Suprapubic skin (tissue), 4 donors: ENCODE data around the gene AFP. TPM values are rescaled to one million over a fixed set of nuclear protein-coding genes. Genes with fewer than 3 reads are reported as not detected.

Source experiments
- DNase-seq, 2 donors: peaks; one replicate each; pipeline ENCODE4 v3.0.0-alpha.2; 2019; ENCODE audit warnings: low spot score in 2 of 2
- H3K27ac ChIP-seq: fragments of 200-600 bp; sonication (generic); one replicate; pipeline ENCODE4 v1.5.1; 2019
- H3K27me3 ChIP-seq: fragments of 200-600 bp; sonication (generic); one replicate; pipeline ENCODE4 v1.5.1; 2019
- H3K36me3 ChIP-seq: fragments of 200-600 bp; sonication (generic); one replicate; pipeline ENCODE4 v1.5.1; 2019
- H3K4me1 ChIP-seq: fragments of 200-600 bp; sonication (generic); one replicate; pipeline ENCODE4 v1.5.1; 2019
- H3K4me3 ChIP-seq: fragments of 200-600 bp; sonication (generic); one replicate; pipeline ENCODE4 v1.5.1; 2019; ENCODE audit warnings: mild to moderate bottlenecking
- H3K9me3 ChIP-seq: fragments of 200-600 bp; sonication (generic); one replicate; pipeline ENCODE4 v1.5.1; 2019
- CTCF ChIP-seq, 2 donors: fragments of 200-600 bp in 1 of 2; fragments of 450-650 bp in 1 of 2; sonication (generic) in 1 of 2; IDR thresholded peaks; one replicate each; pipeline ENCODE4 v1.5.1; 2016 to 2019; ENCODE audit warnings: antibody characterized with exemption in 2 of 2, mild to moderate bottlenecking in 1 of 2, moderate library complexity in 1 of 2
- EP300 ChIP-seq: sonication (generic); formaldehyde crosslinking; IDR thresholded peaks from one replicate; pipeline ENCODE4 v1.6.1; 2017; ENCODE audit warnings: antibody characterized with exemption
- POLR2A ChIP-seq, 2 donors: fragments of 450-650 bp; IDR thresholded peaks; one replicate each; pipeline ENCODE4 v1.6.1; 2017; ENCODE audit warnings: antibody characterized with exemption in 2 of 2, mild to moderate bottlenecking in 2 of 2, moderate library complexity in 2 of 2
- POLR2AphosphoS5 ChIP-seq, 3 donors: sonication (generic); formaldehyde crosslinking; IDR thresholded peaks; one replicate each; pipeline ENCODE4 v1.6.1; 2017; ENCODE audit warnings: antibody characterized with exemption in 3 of 3
- WGBS: methylation state at CpG from one replicate; pipeline ENCODE4 v1.1.5; 2018; 5-methylcytosine and 5-hydroxymethylcytosine counted together
- total RNA-seq, 4 donors: library from RNA; depleted of rRNA; stranded (reverse); fragments of >200 nt; gene quantifications; one replicate each; pipeline ENCODE4 v1.1.0, GENCODE V29; 2016

The AFP gene
- total RNA-seq, 4 donors from 2014 or later: not detected

DNA sequence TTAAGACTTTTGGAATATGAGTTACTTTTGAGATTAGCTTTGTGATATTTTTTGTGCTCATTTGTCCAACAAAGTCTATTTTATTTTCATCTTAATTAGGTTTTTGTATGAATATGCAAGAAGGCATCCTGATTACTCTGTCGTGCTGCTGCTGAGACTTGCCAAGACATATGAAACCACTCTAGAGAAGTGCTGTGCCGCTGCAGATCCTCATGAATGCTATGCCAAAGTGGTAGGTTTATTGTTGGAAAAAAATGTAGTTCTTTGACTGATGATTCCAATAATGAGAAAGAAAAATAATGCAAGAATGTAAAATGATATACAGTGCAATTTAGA is 21.1 kb upstream of the AFP start:
- Histone ChIP-seq H3K36me3 (no peaks in the 10 kb centered on the region), H3K4me1 (no peaks in the 10 kb centered on the region), H3K9me3 (no peaks in the 10 kb centered on the region), H3K4me3 (no peak overlapping the region), H3K27ac (no peak overlapping the region), H3K27me3 (no peaks in the 10 kb centered on the region)
- no peak for DNase-seq
- 35% methylated on average over 2 of the region's 2 CpGs for WGBS
- TF ChIP-seq POLR2AphosphoS5 (IDR thresholded peaks at IDR 0.05): no peak
- no peak for TF ChIP-seq EP300
- TF ChIP-seq CTCF (IDR thresholded peaks at IDR 0.05): no peak
- no peak for TF ChIP-seq POLR2A (IDR thresholded peaks at IDR 0.05)

GRCh38 chr4:73415807-73416238 is 20.2 kb upstream of the AFP start:
- WGBS: 81% methylated on average over 2 of the region's 2 CpGs

DNA sequence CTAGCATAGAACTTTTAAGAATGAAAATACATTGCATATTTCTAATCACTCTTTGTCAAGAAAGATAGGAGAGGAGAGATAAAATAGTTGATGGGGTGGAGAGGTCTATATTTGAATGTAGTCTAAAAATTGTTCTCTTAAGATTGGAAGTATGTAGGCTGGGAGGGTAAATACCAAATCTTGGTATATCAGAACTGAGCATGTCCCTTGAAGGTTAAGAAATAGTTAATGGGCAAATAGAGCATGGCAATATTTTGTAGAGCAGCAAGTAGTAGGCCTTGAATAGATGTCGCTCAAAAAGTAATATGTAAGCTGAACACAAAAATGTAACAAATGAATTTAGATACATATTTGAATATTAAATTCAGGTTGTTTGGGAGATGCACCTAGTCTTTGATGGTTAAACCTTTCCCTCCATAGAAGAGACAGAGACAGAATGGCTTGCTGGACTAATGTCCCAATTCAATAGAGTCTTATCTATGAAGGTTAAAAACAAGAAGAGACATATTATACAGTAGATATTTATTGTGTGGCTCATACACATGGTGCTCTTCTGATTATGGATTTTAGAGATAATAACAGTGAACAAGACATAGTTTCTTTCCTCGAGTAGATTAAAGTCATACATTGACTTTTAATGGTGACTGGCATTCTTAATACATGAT is 19.5 kb upstream of the AFP start:
- Histone ChIP-seq H3K27ac (no peak overlapping the region), H3K4me3 (no peak overlapping the region), H3K27me3 (no peaks in the 10 kb centered on the region), H3K9me3 (no peaks in the 10 kb centered on the region), H3K36me3 (no peaks in the 10 kb centered on the region), H3K4me1 (no peaks in the 10 kb centered on the region)
- TF ChIP-seq EP300: no peak
- WGBS: 83% methylated on average over 2 of the region's 2 CpGs
- no peak for DNase-seq

More at GRCh38 chr4:73415807-73416238, 20.2 kb upstream of the AFP start:
- Histone ChIP-seq H3K27ac (no peak overlapping the region), H3K36me3 (no peaks in the 10 kb centered on the region), H3K27me3 (no peaks in the 10 kb centered on the region), H3K9me3 (no peaks in the 10 kb centered on the region), H3K4me1 (no peaks in the 10 kb centered on the region), H3K4me3 (no peak overlapping the region)
- DNase-seq: no peak
- TF ChIP-seq CTCF (IDR thresholded peaks at IDR 0.05) (no peak), POLR2A (IDR thresholded peaks at IDR 0.05) (no peak), POLR2AphosphoS5 (IDR thresholded peaks at IDR 0.05) (no peak), EP300 (no peak)

- Histone ChIP-seq H3K4me1 (no peaks in the 10 kb centered on the region), H3K9me3 (no peaks in the 10 kb centered on the region), H3K27ac (no peak overlapping the region), H3K4me3 (no peak overlapping the region), H3K27me3 (no peaks in the 10 kb centered on the region), H3K36me3 (no peaks in the 10 kb centered on the region)
- 88% methylated on average over 2 of the region's 2 CpGs for WGBS
- TF ChIP-seq POLR2A (IDR thresholded peaks at IDR 0.05) (no peak), POLR2AphosphoS5 (IDR thresholded peaks at IDR 0.05) (no peak), CTCF (IDR thresholded peaks at IDR 0.05) (no peak)
- no peak for DNase-seq
Measured at GRCh38 chr4:73417342-73417741, 18.7 kb upstream of the AFP start.

DNA sequence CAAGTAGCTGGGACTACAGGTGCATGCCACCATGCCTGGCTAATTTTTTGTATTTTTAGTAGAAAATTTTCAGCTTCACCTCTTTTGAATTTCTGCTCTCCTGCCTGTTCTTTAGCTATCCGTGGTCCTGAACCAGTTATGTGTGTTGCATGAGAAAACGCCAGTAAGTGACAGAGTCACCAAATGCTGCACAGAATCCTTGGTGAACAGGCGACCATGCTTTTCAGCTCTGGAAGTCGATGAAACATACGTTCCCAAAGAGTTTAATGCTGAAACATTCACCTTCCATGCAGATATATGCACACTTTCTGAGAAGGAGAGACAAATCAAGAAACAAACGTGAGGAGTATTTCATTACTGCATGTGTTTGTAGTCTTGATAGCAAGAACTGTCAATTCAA is 18.0 kb upstream of the AFP start:
- H3K36me3 ChIP-seq: no peaks in the 10 kb centered on the region
- no peaks in the 10 kb centered on the region for H3K9me3 ChIP-seq
- no peaks in the 10 kb centered on the region for H3K4me1 ChIP-seq
- WGBS: 90% methylated on average over 6 of the region's 6 CpGs
- TF ChIP-seq POLR2AphosphoS5 (IDR thresholded peaks at IDR 0.05) (no peak), POLR2A (IDR thresholded peaks at IDR 0.05) (no peak), EP300 (no peak), CTCF (IDR thresholded peaks at IDR 0.05) (no peak)
- H3K27me3 ChIP-seq: no peaks in the 10 kb centered on the region
- no peak for DNase-seq
- no peak overlapping the region for H3K27ac ChIP-seq
- no peak overlapping the region for H3K4me3 ChIP-seq

DNA sequence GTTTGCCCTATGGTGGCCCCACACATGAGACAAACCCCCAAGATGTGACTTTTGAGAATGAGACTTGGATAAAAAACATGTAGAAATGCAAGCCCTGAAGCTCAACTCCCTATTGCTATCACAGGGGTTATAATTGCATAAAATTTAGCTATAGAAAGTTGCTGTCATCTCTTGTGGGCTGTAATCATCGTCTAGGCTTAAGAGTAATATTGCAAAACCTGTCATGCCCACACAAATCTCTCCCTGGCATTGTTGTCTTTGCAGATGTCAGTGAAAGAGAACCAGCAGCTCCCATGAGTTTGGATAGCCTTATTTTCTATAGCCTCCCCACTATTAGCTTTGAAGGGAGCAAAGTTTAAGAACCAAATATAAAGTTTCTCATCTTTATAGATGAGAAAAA is 17.3 kb upstream of the AFP start:
- Histone ChIP-seq H3K9me3 (no peaks in the 10 kb centered on the region), H3K4me3 (no peak overlapping the region), H3K4me1 (no peaks in the 10 kb centered on the region), H3K27ac (no peak overlapping the region), H3K36me3 (no peaks in the 10 kb centered on the region), H3K27me3 (no peaks in the 10 kb centered on the region)
- no peak for TF ChIP-seq CTCF (IDR thresholded peaks at IDR 0.05)
- TF ChIP-seq POLR2A (IDR thresholded peaks at IDR 0.05): no peak
- no peak for TF ChIP-seq POLR2AphosphoS5 (IDR thresholded peaks at IDR 0.05)
- no peak for TF ChIP-seq EP300
- 35% methylated on average over 1 of the region's 1 CpG for WGBS
- no peak for DNase-seq
